Stimulated activated CD4-positive, alpha-beta T cell treated with anti-CD3 and anti-CD28 coated beads, TNF-alpha, amount 100 ng/mL, for 48 hours (primary cell): ENCODE measurements around the gene SEZ6L2.
"Not testable (repeated sequence)": the region's sequence is repeated elsewhere in the genome, so short reads cannot be mapped to it uniquely, and the experiment has no call there.

Experiments used
- DNase-seq, 3 donors: peaks; one replicate each; pipeline ENCODE4 v3.0.0-alpha.2; 2020; ENCODE audit warnings: low read depth in 3 of 3

Gene SEZ6L2

GRCh38 chr16:29910819-29911675, 11.7 kb upstream of the SEZ6L2 start:
- DNase-seq = no peak

GRCh38 chr16:29909851-29910250, 10.5 kb upstream of the SEZ6L2 start:
- not testable (repeated sequence) for DNase-seq

GRCh38 chr16:29909391-29909790, 10.0 kb upstream of the SEZ6L2 start:
- no peak for DNase-seq

- DNase-seq = no peak
These were observed 9.4 kb upstream of the SEZ6L2 start for GRCh38 chr16:29908719-29909220.

GRCh38 chr16:29907973-29908372, 8.6 kb upstream of the SEZ6L2 start:
- DNase-seq = no peak

DNA sequence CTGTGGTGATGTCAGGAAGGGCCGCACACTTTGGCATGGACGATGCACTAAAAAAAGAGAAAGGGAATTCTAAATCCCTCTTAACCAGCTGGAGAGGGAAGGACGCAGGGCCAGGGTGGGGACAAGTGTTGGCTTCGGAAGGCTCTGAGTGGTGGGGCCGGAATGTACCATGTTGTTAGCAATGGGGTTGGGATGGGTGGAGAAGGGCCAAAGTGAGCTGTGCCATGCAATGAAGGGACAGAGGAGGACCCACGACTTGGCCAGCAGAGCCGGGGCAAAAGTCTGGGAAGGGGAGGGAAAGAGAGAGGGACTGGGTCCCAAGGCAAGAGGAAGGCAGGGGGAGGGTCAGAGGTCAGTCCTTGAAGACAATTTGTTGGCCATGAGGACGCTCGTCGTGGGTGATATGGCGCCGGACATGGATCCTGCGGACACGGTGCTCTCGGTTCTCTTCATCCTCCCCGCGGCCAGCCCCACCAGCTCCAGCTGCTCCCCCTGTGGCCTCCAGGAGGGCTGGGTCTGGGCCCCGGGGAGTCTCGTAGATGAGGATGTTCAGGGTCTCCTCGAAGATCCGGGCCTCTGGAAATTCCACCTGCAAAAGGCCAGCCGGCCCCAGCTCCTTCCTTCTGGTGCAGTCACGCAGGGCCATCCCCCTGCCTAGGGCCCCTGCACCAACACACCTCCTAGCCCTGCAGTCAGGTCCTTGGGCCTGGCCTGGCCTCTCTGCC, 7.3 kb upstream of the SEZ6L2 start:
- DNase-seq = no peak

GRCh38 chr16:29905668-29906067, 6.3 kb upstream of the SEZ6L2 start:
- no peak for DNase-seq

DNA sequence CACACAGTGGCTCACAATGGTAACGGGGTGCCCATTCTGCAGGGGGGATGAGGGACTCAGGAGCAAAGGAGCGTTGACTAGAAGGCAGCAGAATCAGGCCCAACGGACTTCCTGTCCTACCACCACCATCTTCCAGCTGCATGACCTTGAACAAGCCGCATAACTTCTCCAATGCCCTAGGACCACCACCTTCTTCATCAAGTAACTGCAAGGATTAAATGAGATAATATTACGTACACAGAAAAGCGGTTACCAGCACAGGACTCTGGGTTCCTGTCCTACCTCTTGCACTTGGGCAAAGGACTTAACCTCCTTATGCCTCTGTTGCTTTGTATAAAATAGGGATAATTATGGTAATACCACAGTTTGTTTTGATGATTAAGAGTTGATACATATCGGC, 5.6 kb upstream of the SEZ6L2 start:
- no peak for DNase-seq

DNA sequence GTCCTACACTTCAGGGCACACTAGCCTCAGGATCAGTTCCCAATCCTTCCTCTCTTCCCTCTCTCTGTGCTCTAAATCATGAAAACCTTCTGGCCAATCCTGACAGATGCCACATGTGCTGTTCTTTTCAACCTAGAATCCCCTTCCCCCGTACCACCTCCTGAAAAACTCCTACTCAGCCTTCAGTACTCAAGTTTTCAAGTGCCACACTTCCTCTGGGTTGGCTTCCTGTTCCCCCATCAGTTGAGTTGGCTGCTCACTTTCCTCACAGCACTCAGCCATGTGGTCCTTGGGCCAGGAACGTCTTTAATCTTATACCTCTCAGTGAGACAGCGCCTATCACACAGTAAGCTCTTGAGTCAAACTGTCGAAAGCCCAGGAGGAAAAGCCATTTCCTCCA, 4.2 kb upstream of the SEZ6L2 start:
- DNase-seq = no peak

GRCh38 chr16:29901607-29901945, 2.2 kb upstream of the SEZ6L2 start:
- no peak for DNase-seq

- DNase-seq = no peak
These were observed 1.7 kb upstream of the SEZ6L2 start for GRCh38 chr16:29900888-29901606.

GRCh38 chr16:29900102-29900887, 945 bp upstream of the SEZ6L2 start, which contains the start of gene ASPHD1:
ASPHD1 (plus strand) TSS chr16:29900488; CDS start chr16:29900972, 484 bp downstream.
- DNase-seq = peak; percentile 37 to 69 (median 39)

GRCh38 chr16:29898804-29899515, 390 bp downstream of the SEZ6L2 start:
- no peak for DNase-seq

- no peak for DNase-seq
These were observed 1.1 kb downstream of the SEZ6L2 start for GRCh38 chr16:29898135-29898803.

GRCh38 chr16:29897333-29897732, 2.0 kb downstream of the SEZ6L2 start:
- DNase-seq = no peak

DNA sequence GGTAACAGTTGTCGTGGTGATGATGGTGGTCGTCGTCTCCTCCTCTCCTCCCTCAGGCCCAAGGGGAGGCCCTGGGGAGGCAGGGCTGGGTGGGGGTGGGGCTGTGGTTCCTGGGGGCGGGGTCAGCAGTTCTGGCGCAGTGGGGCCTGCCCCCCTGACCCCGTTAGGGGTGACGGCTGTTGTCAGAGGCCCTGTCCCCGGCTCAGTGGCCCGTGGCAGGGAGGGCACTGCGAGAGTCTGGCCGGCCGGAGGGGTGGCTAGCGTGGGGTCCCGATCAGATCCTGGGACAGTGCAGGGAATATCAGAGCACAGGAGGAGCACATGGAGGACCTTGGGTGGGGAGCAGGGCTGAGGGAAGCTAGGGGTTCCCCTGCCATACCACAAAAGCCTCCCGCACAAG, 2.5 kb downstream of the SEZ6L2 start:
- DNase-seq = no peak

DNA sequence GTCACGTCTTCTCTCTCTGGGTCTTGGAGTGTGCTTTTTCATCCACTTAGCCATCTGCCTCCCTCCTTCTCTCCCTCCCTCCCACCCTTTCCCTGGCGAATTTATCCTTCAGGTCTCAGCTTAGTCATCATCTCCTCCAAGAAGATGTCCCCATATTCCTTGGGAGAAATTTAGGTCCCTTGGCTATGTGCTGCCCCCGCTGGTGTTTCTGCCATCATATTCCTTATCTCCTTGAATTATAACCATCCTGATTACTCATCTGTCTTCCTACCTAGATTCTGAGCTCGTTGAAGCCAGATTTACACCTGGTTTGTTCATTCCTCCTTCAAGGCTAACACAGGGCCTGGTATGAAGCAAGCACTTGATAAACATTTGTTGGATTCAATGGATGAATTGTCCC, 5.0 kb downstream of the SEZ6L2 start:
- no peak for DNase-seq

DNA sequence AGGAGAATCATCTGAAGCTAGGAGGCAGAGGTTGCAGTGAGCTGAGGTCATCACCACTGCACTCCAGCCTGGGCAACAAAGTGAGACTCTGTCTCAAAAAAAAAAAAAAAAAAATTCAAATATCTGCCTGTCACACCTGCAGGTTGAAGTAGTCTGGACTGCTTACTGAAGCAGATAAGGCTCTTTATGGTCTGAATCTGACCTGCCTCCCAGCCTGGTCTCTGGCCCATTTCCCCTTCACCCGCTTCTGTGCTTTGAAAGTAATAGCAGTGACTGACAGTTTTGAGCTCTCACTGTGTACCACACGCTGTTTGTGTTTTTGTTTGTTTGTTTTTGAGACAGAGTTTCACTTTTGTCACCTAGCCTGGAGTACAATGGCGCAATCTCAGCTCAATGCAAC, 5.8 kb downstream of the SEZ6L2 start:
- no peak for DNase-seq

DNA sequence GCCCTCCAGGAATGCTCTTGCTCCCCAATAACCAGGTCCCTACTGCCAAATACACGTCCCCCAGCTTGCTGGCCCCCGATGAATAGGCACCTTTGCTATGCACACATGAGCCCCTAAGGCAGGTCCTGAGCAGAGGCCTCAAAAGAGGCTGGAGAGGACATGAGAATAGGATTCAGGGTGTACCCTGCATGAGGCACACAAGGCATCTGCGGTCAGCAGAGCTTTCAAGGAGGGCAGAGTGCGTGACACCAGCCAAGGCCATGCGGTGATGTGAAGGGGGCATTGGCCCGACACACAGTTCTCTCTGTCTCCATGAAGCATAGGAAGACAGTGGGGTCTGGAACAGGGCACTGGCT, 6.9 kb downstream of the SEZ6L2 start:
- no peak for DNase-seq
